K562 (cell line): ENCODE measurements around the gene HPX. TPM values are rescaled to one million over a fixed set of nuclear protein-coding genes. Genes with fewer than 3 reads are reported as not detected.

ENCODE experiments used
- ARID1B ChIP-seq: fragments of 450-650 bp; IDR thresholded peaks from 2 replicates; pipeline ENCODE4 v1.6.1; 2016; ENCODE audit warnings: antibody characterized with exemption, mild to moderate bottlenecking, inconsistent platforms
- BHLHE40 ChIP-seq: IDR thresholded peaks from 2 replicates; pipeline ENCODE4 v1.6.1; 2011; ENCODE audit warnings: low read length, improper control_type of control experiment
- CLOCK ChIP-seq: fragments of 250-450 bp; sonication (Bioruptor Pico); IDR thresholded peaks from 2 replicates; pipeline ENCODE4 v1.4.0; 2020; ENCODE audit warnings: mild to moderate bottlenecking, moderate library complexity, borderline replicate concordance
- ESRRA ChIP-seq: fragments of 450-650 bp; IDR thresholded peaks from 2 replicates; pipeline ENCODE4 v1.6.1; 2014; ENCODE audit warnings: low read depth, mild to moderate bottlenecking, moderate library complexity, borderline replicate concordance
- ETV6 ChIP-seq, 3 experiments: fragments of 150-350 bp in 1 of 3; sonication (generic) in 1 of 3; formaldehyde crosslinking in 1 of 3; IDR thresholded peaks; 2 replicates each; pipeline versions ENCODE4 v1.6.1 to v1.8.0; 2014 to 2022; ENCODE audit warnings: borderline replicate concordance in 2 of 3, low read depth in 2 of 3, antibody characterized with exemption in 1 of 3, low read length in 1 of 3, mild to moderate bottlenecking in 1 of 3, missing genetic modification reagents in 1 of 3
- HNRNPH1 ChIP-seq: fragments of 200-400 bp; formaldehyde crosslinking; optimal IDR thresholded peaks from 2 replicates; pipeline ENCODE3; 2017; ENCODE audit warnings: low read depth, mild to moderate bottlenecking, low read length, moderate library complexity
- HNRNPUL1 ChIP-seq: fragments of 200-400 bp; formaldehyde crosslinking; IDR thresholded peaks from 2 replicates; pipeline ENCODE4 v1.6.1; 2017; ENCODE audit warnings: low read length
- JUN ChIP-seq, 2 experiments: sonication (generic) in 1 of 2; formaldehyde crosslinking in 1 of 2; IDR thresholded peaks; 2 replicates each; pipeline versions ENCODE4 v1.6.1 to v1.8.0; 2012 to 2022; ENCODE audit warnings: borderline replicate concordance in 2 of 2, mild to moderate bottlenecking in 2 of 2, improper control_type of control experiment in 1 of 2, low read depth in 1 of 2, low read length in 1 of 2, missing genetic modification reagents in 1 of 2
- JUND ChIP-seq, 2 experiments: IDR thresholded peaks; 2 replicates in 1 of 2; 3 replicates in 1 of 2; pipeline ENCODE4 v1.6.1; 2011; ENCODE audit warnings: borderline replicate concordance in 2 of 2, low read depth in 2 of 2, low read length in 2 of 2, improper control_type of control experiment in 1 of 2, missing biosample characterization in 1 of 2, missing genetic modification characterization in 1 of 2, missing genetic modification reagents in 1 of 2
- MEIS2 ChIP-seq: fragments of 450-650 bp; IDR thresholded peaks from 2 replicates; pipeline ENCODE4 v1.6.1; 2014; ENCODE audit warnings: mild to moderate bottlenecking; ENCODE audit not compliant: partially characterized antibody
- NFIX ChIP-seq: fragments of 250-450 bp; sonication (Bioruptor Pico); IDR thresholded peaks from 2 replicates; pipeline ENCODE4 v1.4.0; 2020; ENCODE audit warnings: low read depth, mild to moderate bottlenecking, moderate library complexity
- RBFOX2 ChIP-seq: fragments of 200-400 bp; formaldehyde crosslinking; IDR thresholded peaks from 2 replicates; pipeline ENCODE4 v1.6.1; 2017; ENCODE audit warnings: low read depth, mild to moderate bottlenecking, low read length, moderate library complexity
- SMAD2 ChIP-seq: fragments of 150-350 bp; IDR thresholded peaks from 2 replicates; pipeline ENCODE4 v1.6.1; 2014; ENCODE audit warnings: low read depth, mild to moderate bottlenecking, low read length
- TCF7L2 ChIP-seq: fragments of 150-350 bp; IDR thresholded peaks from 2 replicates; pipeline ENCODE4 v1.6.1; 2016; ENCODE audit warnings: low read depth, mild to moderate bottlenecking, low read length, moderate library complexity
- ZNF143 ChIP-seq: sonication (generic); formaldehyde crosslinking; IDR thresholded peaks from 2 replicates; pipeline ENCODE4 v1.9.0; 2022; ENCODE audit warnings: mild to moderate bottlenecking, missing genetic modification reagents
- ZNF592 ChIP-seq: fragments of 450-650 bp; IDR thresholded peaks from 2 replicates; pipeline ENCODE4 v1.6.1; 2017; ENCODE audit warnings: antibody characterized with exemption, mild to moderate bottlenecking
- ZNF644 ChIP-seq: fragments of 200-800 bp; sonication (Bioruptor generic); IDR thresholded peaks from 2 replicates; pipeline ENCODE4 v1.6.1; 2016; ENCODE audit warnings: low read depth, missing genetic modification characterization, missing compliant biosample characterization
- polyA plus RNA-seq, 8 experiments: library from polyadenylated mRNA; depleted of rRNA in 4 of 8; stranded (reverse) in 5 of 8; unstranded in 3 of 8; fragments of >200 nt; fragmentation: Nextera tagmentation in 2 of 8; fragmentation: Illumina TruSeq in 1 of 8; extraction: Ambion mirVana in 2 of 8; extraction: Trizol in 1 of 8; gene quantifications; 2 replicates each; pipeline versions ENCODE4 v1.2.1 to v1.2.3, GENCODE V29; 2011 to 2014; ENCODE audit warnings: inconsistent platforms in 1 of 8, missing spikeins in 1 of 8
- total RNA-seq, 7 experiments: library from RNA; depleted of rRNA in 6 of 7; stranded (reverse); fragments of >200 nt in 6 of 7; fragmentation: Illumina TruSeq in 2 of 7; extraction: Trizol in 2 of 7; gene quantifications; 2 replicates each; pipeline versions ENCODE4 v1.2.1 to v1.2.3, GENCODE V29; 2011 to 2021; ENCODE audit warnings: low replicate concordance in 1 of 7

Gene HPX
- total and polyA plus RNA-seq, 9 of the 15 experiments (the other 6 are each of a cell fraction or from before 2014, with no cell fraction given): 0.12 to 1.2 (median 0.49) TPM; not detected in 1

GRCh38 chr11:6438979-6439571, 1.7 kb downstream of the HPX start (continued):
- TF ChIP-seq ZNF592: no peak
- TF ChIP-seq ZNF644 (tag): no peak
- TF ChIP-seq HNRNPH1: no peak
- no peak for TF ChIP-seq MEIS2
- TF ChIP-seq TCF7L2: no peak
- no peak for TF ChIP-seq HNRNPUL1
- TF ChIP-seq ARID1B: no peak
- no peak for TF ChIP-seq ZNF143
- no peak for TF ChIP-seq JUN (IDR thresholded peaks at IDR 0.05; ENCODE audit: borderline replicate concordance, low read depth, low read length)
- TF ChIP-seq JUN (CRISPR knock-in tag; IDR thresholded peaks at IDR 0.05; ENCODE audit: borderline replicate concordance): no peak
- no peak for TF ChIP-seq ESRRA
- TF ChIP-seq RBFOX2: no peak
- no peak for TF ChIP-seq NFIX
- TF ChIP-seq SMAD2: no peak
- no peak for TF ChIP-seq ETV6 (IDR thresholded peaks at IDR 0.05; ENCODE audit: borderline replicate concordance in 1 of 2, low read depth in 2 of 2, low read length in 1 of 2)
- TF ChIP-seq ETV6 (CRISPR knock-in tag; IDR thresholded peaks at IDR 0.05; ENCODE audit: borderline replicate concordance): no peak
- no peak for TF ChIP-seq CLOCK (CRISPR knock-in tag)
- TF ChIP-seq JUND (IDR thresholded peaks at IDR 0.05; ENCODE audit: borderline replicate concordance, low read depth, low read length): 0 out of 2 replicates have a peak, but pooled peaks have one; percentile 12
- no peak for TF ChIP-seq JUND (tag; IDR thresholded peaks at IDR 0.05; ENCODE audit: borderline replicate concordance, low read depth, low read length)
- no peak for TF ChIP-seq BHLHE40
